Ishikawa (cell line): ENCODE measurements around the gene KCNQ5.

ENCODE experiments used
- CEBPB ChIP-seq: IDR thresholded peaks from 2 replicates; pipeline ENCODE4 v1.6.1; 2012
- CREB1 ChIP-seq: IDR thresholded peaks from 2 replicates; pipeline ENCODE4 v1.6.1; 2012; ENCODE audit warnings: low read depth
- EGR1 ChIP-seq: IDR thresholded peaks from 2 replicates; pipeline ENCODE4 v1.6.1; 2012
- RAD21 ChIP-seq: IDR thresholded peaks from 2 replicates; pipeline ENCODE4 v1.6.1; 2012; ENCODE audit warnings: low read depth
- TAF1 ChIP-seq: IDR thresholded peaks from 2 replicates; pipeline ENCODE4 v1.6.1; 2012; ENCODE audit warnings: low read depth, mild to moderate bottlenecking
- YY1 ChIP-seq: IDR thresholded peaks from 2 replicates; pipeline ENCODE4 v1.6.1; 2012; ENCODE audit warnings: low read depth

GRCh38 chr6:72976484-72976883, 354.6 kb downstream of the KCNQ5 start:
- no peak for TF ChIP-seq EGR1
- no peak for TF ChIP-seq TAF1
- no peak for TF ChIP-seq CREB1
- no peak for TF ChIP-seq YY1
- TF ChIP-seq RAD21: no peak
- TF ChIP-seq CEBPB: no peak
